ELF-1 (cell line): ENCODE measurements around the gene AVPR1B.
A peak's percentile ranks its signal among the peaks of the same experiment; 100 is the strongest.

ENCODE experiments used
- DNase-seq: peaks from one replicate; pipeline ENCODE4 v3.0.0-alpha.2; 2016; ENCODE audit warnings: low read depth, low spot score

Gene AVPR1B

GRCh38 chr1:206117151-206117948 is at the start of gene AVPR1B:
AVPR1B (minus strand) TSS chr1:206117388; CDS start chr1:206116890, 498 bp downstream.
- DNase-seq, result peak; percentile 50

GRCh38 chr1:206145771-206146290 is 28.6 kb upstream of the AVPR1B start:
- no peak for DNase-seq

- no peak for DNase-seq
Observed at GRCh38 chr1:206144605-206145004, 27.4 kb upstream of the AVPR1B start.

- DNase-seq, result no peak
Observed at GRCh38 chr1:206143537-206144172, 26.5 kb upstream of the AVPR1B start.

- no peak for DNase-seq
Observed at GRCh38 chr1:206142770-206143169, 25.6 kb upstream of the AVPR1B start.

- DNase-seq, result no peak
Observed at GRCh38 chr1:206142011-206142410, 24.8 kb upstream of the AVPR1B start.

GRCh38 chr1:206136241-206136640 is 19.1 kb upstream of the AVPR1B start:
- no peak for DNase-seq

- DNase-seq, result no peak
Observed at GRCh38 chr1:206135248-206135647, 18.1 kb upstream of the AVPR1B start.

GRCh38 chr1:206133751-206134415 is 16.7 kb upstream of the AVPR1B start:
- no peak for DNase-seq

GRCh38 chr1:206131037-206131436 is 13.8 kb upstream of the AVPR1B start:
- no peak for DNase-seq

- no peak for DNase-seq
Observed at GRCh38 chr1:206128196-206128595, 11.0 kb upstream of the AVPR1B start.

GRCh38 chr1:206127336-206127735 is 10.1 kb upstream of the AVPR1B start:
- DNase-seq, result no peak

GRCh38 chr1:206125346-206125745 is 8.2 kb upstream of the AVPR1B start:
- DNase-seq, result no peak

GRCh38 chr1:206122686-206123085 is 5.5 kb upstream of the AVPR1B start:
- no peak for DNase-seq

- no peak for DNase-seq
Observed at GRCh38 chr1:206121269-206121668, 4.1 kb upstream of the AVPR1B start.

GRCh38 chr1:206120406-206120805 is 3.2 kb upstream of the AVPR1B start:
- no peak for DNase-seq

GRCh38 chr1:206116873-206117150 is 376 bp downstream of the AVPR1B start:
- DNase-seq, result no peak

GRCh38 chr1:206116191-206116872 is 856 bp downstream of the AVPR1B start:
- DNase-seq, result no peak

- no peak for DNase-seq
Observed at GRCh38 chr1:206115791-206116190, 1.4 kb downstream of the AVPR1B start.

- DNase-seq, result no peak
Observed at GRCh38 chr1:206114692-206115640, 2.2 kb downstream of the AVPR1B start.
